Osteocyte (in vitro differentiated cells): ENCODE data around the gene SPG7. TPM values are rescaled to one million over a fixed set of nuclear protein-coding genes. Genes with fewer than 3 reads are reported as not detected.

Experiments used
- DNase-seq: peaks from one replicate; pipeline ENCODE4 v3.0.0; 2021; ENCODE audit warnings: mixed read lengths; ENCODE audit not compliant: unreplicated experiment; ENCODE audit errors: extremely low spot score
- H3K27ac Mint-ChIP-seq: one replicate; pipeline ENCODE4 v1.8.0; 2021; ENCODE audit warnings: mild to moderate bottlenecking, mixed read lengths; ENCODE audit not compliant: unreplicated experiment
- H3K27me3 Mint-ChIP-seq: one replicate; pipeline ENCODE4 v1.8.0; 2021; ENCODE audit warnings: mixed read lengths; ENCODE audit not compliant: unreplicated experiment
- H3K36me3 Mint-ChIP-seq: one replicate; pipeline ENCODE4 v1.8.0; 2021; ENCODE audit warnings: mixed read lengths; ENCODE audit not compliant: unreplicated experiment
- H3K4me1 Mint-ChIP-seq: one replicate; pipeline ENCODE4 v1.8.0; 2021; ENCODE audit warnings: mixed read lengths; ENCODE audit not compliant: unreplicated experiment
- H3K4me3 Mint-ChIP-seq: one replicate; pipeline ENCODE4 v1.8.0; 2021; ENCODE audit warnings: mild to moderate bottlenecking, moderate library complexity, mixed read lengths; ENCODE audit not compliant: unreplicated experiment
- H3K9me3 Mint-ChIP-seq: one replicate; pipeline ENCODE4 v1.8.0; 2021; ENCODE audit warnings: mixed read lengths; ENCODE audit not compliant: unreplicated experiment
- CTCF ChIP-seq: fragments of 200-600 bp; sonication (generic); IDR thresholded peaks from 2 replicates; pipeline ENCODE4 v1.5.0; 2021; ENCODE audit warnings: antibody characterized with exemption, mild to moderate bottlenecking, moderate library complexity
- total RNA-seq: library from RNA; stranded (reverse); gene quantifications from 2 replicates; pipeline ENCODE4 v1.2.1, GENCODE V29; 2021

Gene SPG7
- total RNA-seq, 1 donor from 2014 or later = 125 TPM

GRCh38 chr16:89482150-89482816 is 25.9 kb upstream of the SPG7 start:
- TF ChIP-seq CTCF = no peak
- Mint-ChIP-seq H3K27ac (peak overlapping the region; percentile 60), H3K27me3 (no peaks in the 10 kb centered on the region), H3K4me1 (peaks cover 74% of the 10 kb centered on the region), H3K4me3 (no peak overlapping the region), H3K9me3 (no peaks in the 10 kb centered on the region), H3K36me3 (peaks cover 2% of the 10 kb centered on the region)
- DNase-seq = no peak

GRCh38 chr16:89482817-89483205 is 25.4 kb upstream of the SPG7 start:
- DNase-seq = no peak
- TF ChIP-seq CTCF = no peak
- H3K27me3 Mint-ChIP-seq = no peaks in the 10 kb centered on the region
- H3K4me1 Mint-ChIP-seq = peaks cover 74% of the 10 kb centered on the region
- no peak overlapping the region for H3K4me3 Mint-ChIP-seq
- H3K27ac Mint-ChIP-seq = peak overlapping the region; percentile 60
- no peaks in the 10 kb centered on the region for H3K9me3 Mint-ChIP-seq
- peaks cover 2% of the 10 kb centered on the region for H3K36me3 Mint-ChIP-seq

- H3K4me3 Mint-ChIP-seq = no peak overlapping the region
These were observed 24.1 kb upstream of the SPG7 start for GRCh38 chr16:89484041-89484501.

GRCh38 chr16:89484923-89485679 is 23.1 kb upstream of the SPG7 start:
- no peak for TF ChIP-seq CTCF
- H3K27me3 Mint-ChIP-seq = no peaks in the 10 kb centered on the region
- peak overlapping the region; percentile 29 for H3K27ac Mint-ChIP-seq
- no peaks in the 10 kb centered on the region for H3K9me3 Mint-ChIP-seq
- H3K36me3 Mint-ChIP-seq = peaks cover 2% of the 10 kb centered on the region
- peaks cover 70% of the 10 kb centered on the region for H3K4me1 Mint-ChIP-seq
- H3K4me3 Mint-ChIP-seq = no peak overlapping the region
- DNase-seq = no peak

More at GRCh38 chr16:89484041-89484501, 24.1 kb upstream of the SPG7 start:
- Mint-ChIP-seq H3K9me3 (no peaks in the 10 kb centered on the region), H3K36me3 (peaks cover 2% of the 10 kb centered on the region), H3K27ac (no peak overlapping the region), H3K27me3 (no peaks in the 10 kb centered on the region), H3K4me1 (peaks cover 74% of the 10 kb centered on the region)
- no peak for DNase-seq
- no peak for TF ChIP-seq CTCF

GRCh38 chr16:89485701-89486246 is 22.4 kb upstream of the SPG7 start:
- Mint-ChIP-seq H3K9me3 (no peaks in the 10 kb centered on the region), H3K4me3 (no peak overlapping the region), H3K27me3 (no peaks in the 10 kb centered on the region), H3K36me3 (peaks cover 2% of the 10 kb centered on the region), H3K27ac (peak overlapping the region; percentile 29), H3K4me1 (peaks cover 66% of the 10 kb centered on the region)
- DNase-seq = no peak
- TF ChIP-seq CTCF = no peak
